GM19193 (cell line): ENCODE results near the gene SYNE1.

Source experiments
- POLR2A ChIP-seq: IDR thresholded peaks from 4 replicates; pipeline ENCODE4 v1.6.1; 2011; ENCODE audit not compliant: insufficient read depth, insufficient read length; ENCODE audit errors: extremely low read depth

SYNE1 gene

DNA sequence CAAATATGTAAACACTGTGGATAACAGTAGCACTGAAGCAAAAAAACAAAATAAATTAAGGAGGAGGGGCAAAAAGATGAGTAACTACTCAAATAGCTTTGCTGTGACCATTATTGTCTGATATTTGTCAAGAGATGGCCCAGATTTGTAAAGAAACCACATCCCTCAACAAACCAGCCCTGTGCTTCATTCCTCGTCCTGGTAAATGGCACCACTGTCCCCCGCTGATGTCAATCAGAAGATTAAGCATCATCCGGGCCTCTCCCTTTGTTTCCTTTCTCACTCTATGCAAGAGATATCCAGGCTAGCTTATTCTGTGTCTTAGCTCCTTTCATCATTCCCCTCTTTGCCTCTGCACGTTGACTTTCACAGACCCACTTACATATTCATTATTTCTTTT is 259.0 kb downstream of the SYNE1 start:
- TF ChIP-seq POLR2A, result no peak

DNA sequence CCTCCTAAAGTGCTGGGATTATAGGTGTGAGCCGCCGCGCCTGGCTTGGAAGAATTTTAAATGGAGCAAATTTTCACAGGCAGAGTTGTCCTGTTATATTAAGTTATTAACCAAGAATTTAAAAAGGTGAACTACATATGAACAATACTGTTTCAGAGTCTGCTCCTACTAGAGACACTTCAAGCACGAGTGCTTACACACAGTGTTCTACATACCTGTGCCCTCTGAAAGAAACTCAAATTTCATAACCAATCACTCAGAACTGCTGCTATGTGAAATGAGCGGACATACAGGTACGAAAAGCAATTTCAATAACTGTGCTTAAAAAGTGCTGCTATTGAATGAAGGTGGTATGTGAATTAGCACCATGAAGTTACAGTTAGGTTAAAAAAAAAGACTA is 262.0 kb downstream of the SYNE1 start:
- TF ChIP-seq POLR2A, result no peak

GRCh38 chr6:152372945-152373344 is 264.2 kb downstream of the SYNE1 start:
- TF ChIP-seq POLR2A, result no peak

- TF ChIP-seq POLR2A, result no peak
These were observed 265.4 kb downstream of the SYNE1 start for GRCh38 chr6:152371775-152372174.

DNA sequence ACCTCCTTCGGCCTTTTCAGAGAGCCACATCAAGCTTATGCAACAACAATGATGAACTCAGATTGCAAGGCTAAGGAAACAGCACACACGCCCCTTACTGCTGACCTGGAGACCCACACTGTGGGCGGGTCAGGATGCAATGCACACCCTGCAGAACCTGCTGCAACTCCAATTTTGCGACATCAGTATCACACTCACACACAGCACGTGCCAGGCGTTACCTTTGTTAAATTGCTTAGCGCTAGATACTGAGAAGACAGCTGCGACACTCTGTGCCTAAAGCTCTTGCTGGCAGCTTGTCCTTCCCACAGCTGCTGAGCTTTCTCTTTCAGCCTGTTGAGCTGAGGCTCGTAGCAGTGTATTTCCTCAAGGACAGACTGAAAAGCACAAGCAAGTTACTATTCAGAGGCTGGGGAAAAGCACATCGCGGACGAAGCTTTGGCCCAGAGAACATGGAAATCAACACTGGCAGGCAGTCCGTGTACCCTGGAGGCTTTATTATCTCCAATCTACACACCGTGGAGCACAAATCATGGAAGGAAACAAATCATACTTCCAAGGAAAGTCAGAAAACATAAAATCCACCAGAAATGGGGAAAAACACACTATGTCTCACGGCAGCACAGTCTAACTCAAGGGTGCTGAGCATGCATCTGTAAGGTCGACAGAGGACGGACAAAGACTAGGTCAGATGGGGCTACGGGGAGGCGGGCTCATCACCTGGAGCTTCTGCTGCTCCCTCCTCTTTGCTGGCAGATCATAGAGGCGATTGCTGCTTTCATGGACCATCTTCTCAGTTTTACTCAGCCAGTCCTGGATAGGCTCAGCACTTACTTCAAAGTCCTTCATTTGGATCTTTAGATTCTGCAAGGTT is 268.2 kb downstream of the SYNE1 start:
- no peak for TF ChIP-seq POLR2A

- no peak for TF ChIP-seq POLR2A
These were observed 272.3 kb downstream of the SYNE1 start for GRCh38 chr6:152364866-152365265.

DNA sequence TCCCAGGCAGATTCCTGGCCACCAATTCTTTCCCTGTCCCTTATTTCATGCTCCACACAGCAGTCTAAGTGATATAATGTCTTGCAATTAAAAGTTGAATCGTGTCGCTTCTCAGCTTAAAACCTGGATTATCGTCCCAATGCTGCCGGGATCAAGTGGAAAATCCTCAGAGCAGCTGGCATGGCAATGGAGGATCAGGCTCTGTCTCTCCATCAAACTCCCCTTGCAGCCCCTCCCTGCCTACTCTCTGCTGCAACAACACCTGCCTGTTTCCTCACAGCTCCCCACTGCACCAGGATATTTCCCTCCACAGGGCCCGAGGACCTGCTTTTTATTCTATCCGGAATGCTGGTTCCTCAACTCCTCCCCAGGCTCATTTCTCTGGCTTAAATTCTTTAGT is 277.1 kb downstream of the SYNE1 start:
- no peak for TF ChIP-seq POLR2A

DNA sequence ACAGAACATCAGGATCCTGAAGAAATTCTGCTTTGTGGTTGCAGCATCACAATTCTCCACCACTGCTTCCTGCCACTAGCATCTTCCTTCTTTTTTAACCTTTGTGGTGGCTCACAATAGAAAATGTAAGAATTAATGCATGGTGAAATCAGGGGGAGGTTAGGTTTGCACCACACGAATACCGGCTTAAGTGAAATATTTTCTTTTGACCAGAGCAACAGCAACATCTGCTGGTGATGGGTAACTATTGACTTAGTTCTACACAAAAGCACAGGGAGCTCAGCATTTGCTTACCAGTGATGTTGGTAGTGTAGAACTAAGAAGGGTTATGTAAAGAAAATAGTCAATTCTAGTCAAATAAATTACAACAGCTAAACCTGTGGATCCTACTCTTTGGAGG is 280.5 kb downstream of the SYNE1 start:
- TF ChIP-seq POLR2A, result no peak

DNA sequence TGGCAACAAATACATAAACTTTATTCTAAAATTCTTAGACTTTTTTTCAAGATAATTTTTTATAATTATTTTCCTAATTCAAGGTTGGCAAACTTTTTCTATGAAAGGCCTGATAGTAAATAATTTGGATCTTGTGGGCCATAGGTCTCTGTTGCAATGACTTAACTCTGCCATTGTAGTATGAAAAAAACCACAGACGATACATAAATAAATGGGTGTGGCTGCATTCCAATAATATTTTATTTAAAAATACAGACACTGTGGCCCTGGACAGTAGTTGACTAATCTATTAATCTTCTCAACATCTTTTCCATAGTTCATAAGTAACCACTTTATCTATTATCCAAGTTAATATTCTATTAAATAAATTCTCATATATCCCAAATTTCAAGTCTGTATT is 281.1 kb downstream of the SYNE1 start:
- no peak for TF ChIP-seq POLR2A

DNA sequence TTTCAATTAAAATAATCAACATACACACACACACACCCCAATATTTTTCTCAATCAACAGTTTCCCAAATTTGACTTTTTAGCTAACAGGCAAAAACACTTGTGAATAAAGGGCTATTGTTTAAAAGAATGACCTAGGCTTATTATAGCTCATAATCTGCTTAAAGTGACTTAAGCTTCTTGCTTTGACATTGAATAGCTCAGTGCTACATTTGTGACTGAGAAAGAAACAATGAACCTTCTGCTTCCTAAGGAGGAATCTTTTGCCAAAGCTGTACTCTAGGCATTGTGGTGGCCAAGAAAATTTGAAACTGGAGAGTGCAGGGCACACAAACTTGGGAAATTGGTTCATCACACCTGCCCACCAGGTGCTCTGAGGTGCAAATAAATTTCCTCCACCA is 282.0 kb downstream of the SYNE1 start:
- TF ChIP-seq POLR2A, result no peak

DNA sequence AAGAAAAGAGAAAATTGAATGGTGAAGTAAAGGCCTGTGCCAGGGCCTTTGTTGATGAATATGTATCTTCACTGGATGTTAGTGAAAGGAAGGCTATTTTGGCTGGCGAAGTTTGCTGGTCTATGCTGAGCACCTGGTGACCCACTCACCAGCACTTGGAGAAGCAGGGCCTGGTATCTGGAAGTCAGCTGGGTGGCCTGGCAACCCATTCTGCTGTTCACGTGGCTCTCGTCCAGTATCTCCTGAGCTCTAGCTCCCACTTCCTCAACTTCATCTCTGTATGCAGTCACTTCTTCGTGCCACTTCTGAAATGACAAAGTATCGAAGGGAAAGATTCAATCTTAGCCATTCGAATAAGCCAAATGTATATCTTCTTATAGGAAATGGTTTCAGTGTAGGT is 283.7 kb downstream of the SYNE1 start:
- TF ChIP-seq POLR2A, result no peak

GRCh38 chr6:152351742-152352141 is 285.4 kb downstream of the SYNE1 start:
- TF ChIP-seq POLR2A, result no peak

DNA sequence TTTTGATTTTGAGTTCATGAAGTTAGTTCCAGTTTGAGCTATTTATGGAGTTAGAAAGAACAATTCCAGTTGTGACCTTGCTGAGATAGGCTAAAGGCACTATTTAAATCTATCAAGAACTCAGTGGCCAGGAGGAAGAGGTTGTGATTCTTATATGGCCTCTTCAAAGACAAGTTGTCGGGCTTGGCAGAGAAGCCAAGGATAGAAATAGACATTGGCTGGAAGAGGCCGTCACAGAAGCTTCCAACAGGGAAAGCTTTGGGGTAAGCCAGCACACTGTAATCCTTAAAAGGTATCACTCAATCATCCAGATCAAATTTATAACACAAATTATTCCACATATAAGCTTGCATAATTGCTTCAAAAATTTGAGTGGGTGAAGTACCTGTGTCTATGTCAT is 286.1 kb downstream of the SYNE1 start:
- TF ChIP-seq POLR2A, result no peak

DNA sequence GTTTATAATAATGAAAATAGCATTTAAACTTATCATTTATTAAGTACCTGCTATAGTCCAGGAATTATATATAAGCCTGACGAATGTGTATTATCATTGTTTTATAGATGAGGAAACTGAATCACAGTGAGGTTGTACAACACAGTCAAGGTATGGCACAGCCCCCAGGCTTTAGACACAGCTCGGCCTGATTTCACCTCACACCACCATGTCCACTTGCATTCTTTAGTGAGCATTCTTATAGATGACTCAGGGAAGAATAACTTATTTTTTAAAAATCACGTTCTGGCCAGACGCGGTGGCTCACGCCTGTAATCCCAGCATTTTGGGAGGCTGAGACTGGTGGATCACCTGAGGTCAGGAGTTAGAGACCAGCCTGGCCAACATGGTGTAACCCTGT is 289.0 kb downstream of the SYNE1 start:
- TF ChIP-seq POLR2A, result no peak

DNA sequence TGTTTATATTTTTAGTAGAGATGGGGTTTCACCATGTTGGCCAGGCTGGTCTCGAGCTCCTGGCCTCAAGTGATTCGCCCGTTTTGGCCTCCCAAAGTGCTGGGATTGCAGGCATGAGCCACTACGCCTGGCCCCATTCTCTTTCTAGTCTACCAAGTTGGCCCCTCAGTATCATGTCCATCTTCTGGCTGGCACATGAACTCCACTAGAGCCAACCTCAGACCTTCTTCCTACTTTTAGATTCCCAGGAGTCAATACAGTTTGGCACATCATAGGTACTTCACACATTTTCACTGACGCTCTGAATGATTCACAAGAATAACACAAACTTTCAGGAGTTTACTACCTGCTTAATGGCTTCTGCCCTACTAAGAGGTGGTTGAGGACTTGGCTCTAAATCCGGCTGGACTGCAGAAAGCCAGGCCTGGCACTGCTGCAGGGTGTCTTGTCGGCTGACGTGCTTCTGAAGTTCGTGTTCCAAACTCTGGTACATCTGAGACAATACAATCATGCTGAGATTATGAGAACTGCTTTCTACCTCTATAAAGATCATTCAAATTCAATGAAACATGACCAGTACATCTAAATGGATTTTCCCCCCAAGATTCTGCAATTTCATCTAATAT is 293.3 kb downstream of the SYNE1 start:
- TF ChIP-seq POLR2A, result no peak

- no peak for TF ChIP-seq POLR2A
These were observed 295.6 kb downstream of the SYNE1 start for GRCh38 chr6:152341596-152341995.
